IMR-90 (cell line): ENCODE data around the gene DHX15. TPM values are rescaled to one million over a fixed set of nuclear protein-coding genes. Genes with fewer than 3 reads are reported as not detected.

ENCODE experiments used
- ATAC-seq: fragments of 200-7000 bp; cut with Tn5 transposase; 2 replicates; pipeline ENCODE4 v1.9.1; 2020; ENCODE audit warnings: low read depth, mild to moderate bottlenecking, moderate library complexity
- BruUV-seq: library from RNA; stranded (reverse); fragments of 400-500 nt; replicated peaks from 2 replicates; lab custom pipeline; 2021; lab: Mats Ljungman, UMichigan
- CTCF ChIA-PET: fragments of 300-600 bp; formaldehyde crosslinking; extraction: SDS; loops from one replicate; lab custom pipeline; 2021; ENCODE audit warnings: antibody characterized with exemption; lab: Yijun Ruan, JAX
- POLR2A ChIA-PET: fragments of 300-600 bp; sonication (Branson Sonifier 250); formaldehyde crosslinking; loops from one replicate; lab custom pipeline; 2022; ENCODE audit warnings: antibody characterized with exemption; ENCODE audit not compliant: unreplicated experiment; lab: Charles Lee
- DNase-seq: peaks from one replicate; pipeline ENCODE4 v3.0.0; 2013
- H2AFZ ChIP-seq: replicated peaks from 2 replicates; pipeline ENCODE3; 2013; ENCODE audit warnings: low read length, mild to moderate bottlenecking; ENCODE audit not compliant: poor library complexity
- H2AK5ac ChIP-seq: 2 replicates; pipeline ENCODE4 v1.6.1; 2013; ENCODE audit warnings: low read depth, low read length, inconsistent platforms
- H2AK9ac ChIP-seq: replicated peaks from 2 replicates; pipeline ENCODE3; 2013; ENCODE audit warnings: mild to moderate bottlenecking, low read depth, low read length, moderate library complexity; ENCODE audit not compliant: poor library complexity
- H2BK120ac ChIP-seq: 2 replicates; pipeline ENCODE4 v1.6.1; 2013; ENCODE audit warnings: low read depth, low read length, inconsistent platforms
- H2BK15ac ChIP-seq: 3 replicates; pipeline ENCODE4 v1.6.1; 2013; ENCODE audit warnings: low read depth, low read length, inconsistent platforms
- H2BK20ac ChIP-seq: 2 replicates; pipeline ENCODE4 v1.6.1; 2013; ENCODE audit warnings: low read depth, mild to moderate bottlenecking, inconsistent platforms, low read length, moderate library complexity
- H2BK5ac ChIP-seq: 2 replicates; pipeline ENCODE4 v1.6.1; 2013; ENCODE audit warnings: mild to moderate bottlenecking, low read depth, low read length, inconsistent platforms; ENCODE audit not compliant: poor library complexity, severe bottlenecking
- H3K14ac ChIP-seq: replicated peaks from 2 replicates; pipeline ENCODE4 v1.6.1; 2013; ENCODE audit warnings: low read depth, low read length, inconsistent platforms
- H3K18ac ChIP-seq: 2 replicates; pipeline ENCODE4 v1.6.1; 2013; ENCODE audit warnings: low read depth, low read length, control low read depth
- H3K23ac ChIP-seq: 2 replicates; pipeline ENCODE4 v1.6.1; 2013; ENCODE audit warnings: low read depth, low read length, inconsistent platforms
- H3K27ac ChIP-seq: 2 replicates; pipeline ENCODE4 v1.5.1; 2013; ENCODE audit warnings: mild to moderate bottlenecking, control low read depth, low read length; ENCODE audit not compliant: insufficient read depth
- H3K27me3 ChIP-seq: 2 replicates; pipeline ENCODE4 v1.6.1; 2013; ENCODE audit warnings: low read length; ENCODE audit not compliant: control insufficient read depth, insufficient read depth
- H3K36me3 ChIP-seq: 2 replicates; pipeline ENCODE4 v1.6.1; 2013; ENCODE audit warnings: low read length, mixed read lengths; ENCODE audit not compliant: control insufficient read depth, insufficient read depth
- H3K4ac ChIP-seq: 2 replicates; pipeline ENCODE4 v1.6.1; 2013; ENCODE audit warnings: low read depth, low read length, inconsistent platforms
- H3K4me1 ChIP-seq: 2 replicates; pipeline ENCODE4 v1.6.1; 2013; ENCODE audit warnings: low read length, mixed read lengths; ENCODE audit not compliant: control insufficient read depth, insufficient read depth
- H3K4me2 ChIP-seq: 2 replicates; pipeline ENCODE4 v1.6.1; 2013; ENCODE audit warnings: low read depth, mild to moderate bottlenecking, control low read depth, low read length, moderate library complexity
- H3K4me3 ChIP-seq: 2 replicates; pipeline ENCODE4 v1.5.1; 2013; ENCODE audit warnings: low read depth, mild to moderate bottlenecking, control low read depth, low read length, moderate library complexity; ENCODE audit not compliant: insufficient read depth
- H3K56ac ChIP-seq: 2 replicates; pipeline ENCODE4 v1.6.1; 2013; ENCODE audit warnings: low read length, inconsistent platforms; ENCODE audit not compliant: insufficient read depth; ENCODE audit errors: extremely low read depth
- H3K79me1 ChIP-seq, 2 experiments: 2 replicates each; pipeline ENCODE4 v1.6.1; 2013; ENCODE audit warnings: low read length in 2 of 2, inconsistent platforms in 1 of 2, low read depth in 1 of 2
- H3K9ac ChIP-seq: 2 replicates; pipeline ENCODE4 v1.6.1; 2013; ENCODE audit warnings: low read depth, low read length, control low read depth
- H3K9me1 ChIP-seq: 2 replicates; pipeline ENCODE4 v1.6.1; 2013; ENCODE audit warnings: low read length, inconsistent platforms; ENCODE audit not compliant: insufficient read depth
- H3K9me3 ChIP-seq: 2 replicates; pipeline ENCODE4 v1.6.1; 2013; ENCODE audit warnings: low read length; ENCODE audit not compliant: control insufficient read depth, insufficient read depth
- H4K20me1 ChIP-seq: 2 replicates; pipeline ENCODE4 v1.6.1; 2013; ENCODE audit warnings: low read length, inconsistent platforms; ENCODE audit not compliant: insufficient read depth
- H4K5ac ChIP-seq: 2 replicates; pipeline ENCODE4 v1.6.1; 2013; ENCODE audit warnings: mild to moderate bottlenecking, low read depth, low read length, control low read depth
- H4K8ac ChIP-seq, 2 experiments: 2 replicates each; pipeline ENCODE4 v1.6.1; 2013; ENCODE audit warnings: low read depth in 2 of 2, low read length in 2 of 2, control low read depth in 1 of 2, inconsistent platforms in 1 of 2
- H4K91ac ChIP-seq: 2 replicates; pipeline ENCODE4 v1.6.1; 2013; ENCODE audit warnings: low read depth, low read length, inconsistent platforms; ENCODE audit not compliant: insufficient read depth
- CEBPB ChIP-seq: IDR thresholded peaks from 2 replicates; pipeline ENCODE4 v1.6.1; 2012; ENCODE audit warnings: low read depth, low read length, improper control_type of control experiment
- CHD1 ChIP-seq: IDR thresholded peaks from 2 replicates; pipeline ENCODE4 v1.6.1; 2012; ENCODE audit warnings: low read depth, low read length, improper control_type of control experiment
- FOS ChIP-seq: fragments of 150-350 bp; IDR thresholded peaks from 2 replicates; pipeline ENCODE4 v1.6.1; 2016; ENCODE audit warnings: low read depth, low read length
- MAFK ChIP-seq: IDR thresholded peaks from 2 replicates; pipeline ENCODE4 v1.6.1; 2012; ENCODE audit warnings: low read depth, low read length, improper control_type of control experiment
- MAZ ChIP-seq: IDR thresholded peaks from 2 replicates; pipeline ENCODE4 v1.6.1; 2012; ENCODE audit warnings: low read depth, mild to moderate bottlenecking, low read length, improper control_type of control experiment, moderate library complexity, borderline replicate concordance
- MXI1 ChIP-seq: IDR thresholded peaks from 2 replicates; pipeline ENCODE4 v1.6.1; 2012; ENCODE audit warnings: low read depth, mild to moderate bottlenecking, low read length, moderate library complexity, borderline replicate concordance
- NFE2L2 ChIP-seq: fragments of 150-350 bp; IDR thresholded peaks from 2 replicates; pipeline ENCODE4 v1.6.1; 2016; ENCODE audit warnings: low read depth, mild to moderate bottlenecking, low read length
- POLR2A ChIP-seq: IDR thresholded peaks from 2 replicates; pipeline ENCODE4 v1.6.1; 2012; ENCODE audit warnings: mild to moderate bottlenecking, low read depth, low read length
- RAD21 ChIP-seq: IDR thresholded peaks from 2 replicates; pipeline ENCODE4 v1.6.1; 2012; ENCODE audit warnings: low read length, improper control_type of control experiment
- RFX5 ChIP-seq: IDR thresholded peaks from 2 replicates; pipeline ENCODE4 v1.8.0; 2012; ENCODE audit warnings: low read depth, mild to moderate bottlenecking, low read length, moderate library complexity
- SMC3 ChIP-seq: fragments of 150-350 bp; IDR thresholded peaks from 2 replicates; pipeline ENCODE4 v1.6.1; 2016; ENCODE audit warnings: low read depth, mild to moderate bottlenecking, antibody characterized with exemption, low read length, moderate library complexity
- WGBS, 2 experiments: methylation state at CpG; one replicate each; pipeline versions ENCODE4 v1.1.5 to v1.1.7; 2013; ENCODE audit warnings: missing lambda C conversion rate in 2 of 2; ENCODE audit not compliant: insufficient read length in 1 of 2; ENCODE audit errors: extremely low coverage in 2 of 2; 5-methylcytosine and 5-hydroxymethylcytosine counted together
- dilution Hi-C: fragments of 300-500 bp; cut with HindIII; formaldehyde crosslinking; loops from one replicate; pipeline ENCODE4 v1.14.3; 2018; ENCODE audit warnings: low sequenced_read_pairs; ENCODE audit not compliant: unreplicated experiment
- in situ Hi-C: fragments of 300-500 bp; cut with MboI; formaldehyde crosslinking; loops from 3 replicates; pipeline ENCODE4 v1.14.3; 2019; ENCODE audit warnings: low sequenced_read_pairs, inconsistent platforms, mixed read lengths
- intact Hi-C: fragments of 100-400 bp; cut with micrococcal nuclease; formaldehyde crosslinking; loops from 2 replicates; pipeline ENCODE4 v1.10.0; 2022
- polyA plus RNA-seq, 3 experiments: library from polyadenylated mRNA; depleted of rRNA; stranded (reverse); fragments of >200 nt; gene quantifications; 2 replicates each; pipeline ENCODE4 v1.2.3, GENCODE V29; 2012; ENCODE audit warnings: low replicate concordance in 1 of 3
- total RNA-seq: library from RNA; depleted of rRNA; stranded (reverse); fragments of >200 nt; gene quantifications from 2 replicates; pipeline ENCODE4 v1.2.3, GENCODE V29; 2012
- TF ChIP-seq, protein P1 (sequence below): fragments of 150-350 bp; IDR thresholded peaks from 2 replicates; pipeline ENCODE4 v1.6.1; 2017; ENCODE audit warnings: mild to moderate bottlenecking, antibody characterized with exemption, low read length, low read depth
- TF ChIP-seq, protein P2 (sequence below): conservative IDR thresholded peaks from 2 replicates; pipeline ENCODE4 v1.5.1; 2012; ENCODE audit warnings: mild to moderate bottlenecking, low read depth, low read length, improper control_type of control experiment

The DHX15 gene
- total and polyA plus RNA-seq, 2 of the 4 experiments (the other 2 are of a cell fraction), result 97.9 to 172 TPM

DNA sequence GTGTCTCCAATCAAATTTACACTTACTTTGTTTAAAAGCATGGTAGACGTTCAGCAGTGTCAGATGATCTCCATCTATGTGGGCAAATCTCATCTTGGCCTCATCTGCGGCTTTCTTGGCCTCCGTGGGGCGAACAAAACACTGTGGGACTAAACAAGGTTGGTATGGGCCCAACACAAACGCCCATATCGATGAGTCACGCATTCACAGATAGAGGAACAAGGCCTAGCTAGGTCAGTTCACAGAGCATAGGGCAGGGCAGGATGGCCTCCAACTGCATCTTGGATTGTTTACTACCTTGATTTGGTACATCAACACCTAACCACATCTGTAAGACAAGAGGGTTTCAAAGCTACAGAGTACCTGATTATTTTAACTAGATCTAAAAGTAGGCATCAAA lies 47.3 kb downstream of the DHX15 start (continued):
- TF ChIP-seq FOS (no peak), MXI1 (no peak), RFX5 (no peak), CEBPB (no peak), CHD1 (no peak), POLR2A (no peak), MAFK (no peak)

DNA sequence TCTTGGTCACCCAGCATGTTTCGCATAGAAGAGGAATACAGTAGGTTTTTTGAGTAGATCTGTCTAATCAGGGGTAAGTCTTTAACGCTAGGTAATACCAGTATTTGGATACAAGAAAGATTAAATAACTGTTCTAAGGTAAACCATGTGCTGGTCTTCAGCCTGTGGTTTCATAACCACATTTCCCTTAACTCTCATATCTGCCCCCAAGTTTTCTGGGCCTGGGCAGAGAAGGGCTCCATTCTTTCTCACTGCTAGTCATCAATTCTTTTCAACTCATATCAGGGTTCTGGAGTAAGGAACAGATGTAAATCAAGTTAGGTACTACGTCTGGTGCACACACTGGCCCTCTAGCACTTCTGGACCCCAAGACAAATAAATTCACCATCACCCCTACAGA lies 49.0 kb downstream of the DHX15 start:
- POLR2A ChIA-PET, result interaction anchor here (0.6 kb wide), 1 partner anchor 49 kb away, joined by 8 read pairs; no protein-coding TSS in a partner anchor
- peaks cover 17% of the 10 kb centered on the region for H4K20me1 ChIP-seq
- no peak for TF ChIP-seq CHD1
- TF ChIP-seq, protein P1, sequence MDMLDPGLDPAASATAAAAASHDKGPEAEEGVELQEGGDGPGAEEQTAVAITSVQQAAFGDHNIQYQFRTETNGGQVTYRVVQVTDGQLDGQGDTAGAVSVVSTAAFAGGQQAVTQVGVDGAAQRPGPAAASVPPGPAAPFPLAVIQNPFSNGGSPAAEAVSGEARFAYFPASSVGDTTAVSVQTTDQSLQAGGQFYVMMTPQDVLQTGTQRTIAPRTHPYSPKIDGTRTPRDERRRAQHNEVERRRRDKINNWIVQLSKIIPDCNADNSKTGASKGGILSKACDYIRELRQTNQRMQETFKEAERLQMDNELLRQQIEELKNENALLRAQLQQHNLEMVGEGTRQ, result no peak
- TF ChIP-seq POLR2A, result no peak
- no peak for TF ChIP-seq MXI1
- TF ChIP-seq NFE2L2, result no peak
- TF ChIP-seq CEBPB, result no peak
- no peak for TF ChIP-seq MAZ
- no peak for TF ChIP-seq RAD21
- no peak for TF ChIP-seq SMC3
- TF ChIP-seq RFX5, result no peak
- TF ChIP-seq, protein P2, sequence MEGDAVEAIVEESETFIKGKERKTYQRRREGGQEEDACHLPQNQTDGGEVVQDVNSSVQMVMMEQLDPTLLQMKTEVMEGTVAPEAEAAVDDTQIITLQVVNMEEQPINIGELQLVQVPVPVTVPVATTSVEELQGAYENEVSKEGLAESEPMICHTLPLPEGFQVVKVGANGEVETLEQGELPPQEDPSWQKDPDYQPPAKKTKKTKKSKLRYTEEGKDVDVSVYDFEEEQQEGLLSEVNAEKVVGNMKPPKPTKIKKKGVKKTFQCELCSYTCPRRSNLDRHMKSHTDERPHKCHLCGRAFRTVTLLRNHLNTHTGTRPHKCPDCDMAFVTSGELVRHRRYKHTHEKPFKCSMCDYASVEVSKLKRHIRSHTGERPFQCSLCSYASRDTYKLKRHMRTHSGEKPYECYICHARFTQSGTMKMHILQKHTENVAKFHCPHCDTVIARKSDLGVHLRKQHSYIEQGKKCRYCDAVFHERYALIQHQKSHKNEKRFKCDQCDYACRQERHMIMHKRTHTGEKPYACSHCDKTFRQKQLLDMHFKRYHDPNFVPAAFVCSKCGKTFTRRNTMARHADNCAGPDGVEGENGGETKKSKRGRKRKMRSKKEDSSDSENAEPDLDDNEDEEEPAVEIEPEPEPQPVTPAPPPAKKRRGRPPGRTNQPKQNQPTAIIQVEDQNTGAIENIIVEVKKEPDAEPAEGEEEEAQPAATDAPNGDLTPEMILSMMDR, result no peak
- no peak for TF ChIP-seq MAFK

More for the DNA sequence above, 49.0 kb downstream of the DHX15 start:
- Histone ChIP-seq H3K4ac (no peak overlapping the region), H2BK15ac (no peak overlapping the region), H3K27me3 (no peaks in the 10 kb centered on the region), H3K9me1 (0 out of 2 replicates have a peak, but pooled peaks cover 3% of the 10 kb centered on the region), H3K27ac (no peak overlapping the region), H3K4me3 (no peak overlapping the region), H3K56ac (no peak overlapping the region), H4K91ac (no peak overlapping the region), H3K14ac (no peak overlapping the region), H4K5ac (no peak overlapping the region), H3K18ac (no peak overlapping the region), H2BK120ac (no peak overlapping the region), H2AK5ac (no peak overlapping the region), H3K4me1 (peaks cover 3% of the 10 kb centered on the region; the same call in 1 of the 2 replicates), H3K9ac (no peak overlapping the region), H3K79me1 (peaks cover 21 to 32% of the 10 kb centered on the region in 2 experiments), H2BK20ac (no peak overlapping the region), H3K23ac (no peak overlapping the region), H3K36me3 (peaks cover 18% of the 10 kb centered on the region), H2BK5ac (no peak overlapping the region), H2AK9ac (no peak overlapping the region), H3K4me2 (no peak overlapping the region), H2AFZ (no peak overlapping the region), H4K8ac (peak overlapping the region in 1 of 2 experiments; percentile 20; a peak in 1 of 4 replicates), H3K9me3 (no peaks in the 10 kb centered on the region)
- intact Hi-C loops, result no loop called here
- WGBS, 2 experiments, result no CpG with 5 or more reads among the region's 3 CpGs
- CTCF ChIA-PET, result no interaction called here
- no peak for ATAC-seq
- DNase-seq, result no peak
- BruUV-seq, result no TSS peak
- dilution Hi-C loops, result no loop called here
- in situ Hi-C loops, result no loop called here
